Activated T-cell treated with anti-CD3 and anti-CD28 coated beads for 1 hour (primary cell): Measurements from ENCODE around the gene SHROOM3.
"Not testable (repeated sequence)": the region's sequence is repeated elsewhere in the genome, so short reads cannot be mapped to it uniquely, and the experiment has no call there.

Experiments
- DNase-seq: peaks from one replicate; pipeline ENCODE4 v3.0.0-alpha.2; 2020; ENCODE audit warnings: low read depth

The SHROOM3 gene

GRCh38 chr4:76723924-76724323 lies 288.9 kb downstream of the SHROOM3 start:
- no peak for DNase-seq

GRCh38 chr4:76725039-76725438 lies 290.0 kb downstream of the SHROOM3 start:
- no peak for DNase-seq

- no peak for DNase-seq
Measured at GRCh38 chr4:76726176-76726575, 291.1 kb downstream of the SHROOM3 start.

- DNase-seq, result no peak
Measured at GRCh38 chr4:76726631-76727030, 291.6 kb downstream of the SHROOM3 start.

GRCh38 chr4:76727934-76728333 lies 292.9 kb downstream of the SHROOM3 start:
- DNase-seq, result not testable (repeated sequence)

- DNase-seq, result no peak
Measured at GRCh38 chr4:76729460-76729859, 294.4 kb downstream of the SHROOM3 start.

GRCh38 chr4:76729980-76730379 lies 295.0 kb downstream of the SHROOM3 start:
- no peak for DNase-seq

- no peak for DNase-seq
Measured at GRCh38 chr4:76732246-76732645, 297.2 kb downstream of the SHROOM3 start.

- no peak for DNase-seq
Measured at GRCh38 chr4:76733068-76733771, 298.2 kb downstream of the SHROOM3 start.

GRCh38 chr4:76736414-76736813 lies 301.4 kb downstream of the SHROOM3 start:
- DNase-seq, result no peak

GRCh38 chr4:76737180-76737579 lies 302.2 kb downstream of the SHROOM3 start:
- DNase-seq, result no peak

GRCh38 chr4:76737771-76738085 lies 302.7 kb downstream of the SHROOM3 start:
- DNase-seq, result no peak

- DNase-seq, result no peak
Measured at GRCh38 chr4:76738086-76738931, 303.3 kb downstream of the SHROOM3 start.

GRCh38 chr4:76740192-76740591 lies 305.2 kb downstream of the SHROOM3 start:
- no peak for DNase-seq

GRCh38 chr4:76740866-76741662 lies 306.0 kb downstream of the SHROOM3 start:
- no peak for DNase-seq

GRCh38 chr4:76741663-76742020 lies 306.6 kb downstream of the SHROOM3 start:
- no peak for DNase-seq

GRCh38 chr4:76744241-76744921 lies 309.4 kb downstream of the SHROOM3 start:
- no peak for DNase-seq

- no peak for DNase-seq
Measured at GRCh38 chr4:76745240-76745639, 310.2 kb downstream of the SHROOM3 start.

- no peak for DNase-seq
Measured at GRCh38 chr4:76747563-76747962, 312.5 kb downstream of the SHROOM3 start.

- no peak for DNase-seq
Measured at GRCh38 chr4:76748649-76749048, 313.6 kb downstream of the SHROOM3 start.

- no peak for DNase-seq
Measured at GRCh38 chr4:76749355-76749754, 314.3 kb downstream of the SHROOM3 start.

- no peak for DNase-seq
Measured at GRCh38 chr4:76750716-76751115, 315.7 kb downstream of the SHROOM3 start.
